Gastroesophageal sphincter (tissue), 3 donors: ENCODE results near the gene PKNOX1.

Source experiments
- CTCF ChIP-seq, 4 experiments: fragments of 200-600 bp in 2 of 4; fragments of 450-650 bp in 2 of 4; sonication (generic) in 1 of 4; IDR thresholded peaks; one replicate each; pipeline ENCODE4 v1.5.1; 2017 to 2019; ENCODE audit warnings: antibody characterized with exemption in 4 of 4, mild to moderate bottlenecking in 2 of 4, moderate library complexity in 2 of 4
- POLR2A ChIP-seq, 2 donors: fragments of 450-650 bp; IDR thresholded peaks; one replicate each; pipeline ENCODE4 v1.6.1; 2017; ENCODE audit warnings: antibody characterized with exemption in 2 of 2, mild to moderate bottlenecking in 2 of 2, moderate library complexity in 1 of 2

GRCh38 chr21:42973991-42974831, at the start of gene PKNOX1:
- TF ChIP-seq POLR2A (IDR thresholded peaks at IDR 0.05) (peak; percentile 59 to 72), CTCF (IDR thresholded peaks at IDR 0.05) (peak in 1 of 4 experiments; percentile 34)
